ENCODE data around the gene FKBP9. TPM values are rescaled to one million over a fixed set of nuclear protein-coding genes. Genes with fewer than 3 reads are reported as not detected.
"Not testable (repeated sequence)": the region's sequence is repeated elsewhere in the genome, so short reads cannot be mapped to it uniquely, and the experiment has no call there.

Gene FKBP9
- total RNA-seq, 1 donor from 2014 or later = 264 TPM

GRCh38 chr7:33003111-33003510, 45.9 kb downstream of the FKBP9 start:
- not testable (repeated sequence) for DNase-seq (ENCODE audit: extremely low read depth, low read depth, low spot score)

- not testable (repeated sequence) for DNase-seq (ENCODE audit: extremely low read depth, low read depth, low spot score)
Observed at GRCh38 chr7:33004104-33004616, 46.9 kb downstream of the FKBP9 start.

- not testable (repeated sequence) for DNase-seq (ENCODE audit: extremely low read depth, low read depth, low spot score)
Observed at GRCh38 chr7:33005193-33005592, 48.0 kb downstream of the FKBP9 start.

- DNase-seq (ENCODE audit: extremely low read depth, low read depth, low spot score) = not testable (repeated sequence)
Observed at GRCh38 chr7:33005690-33006089, 48.5 kb downstream of the FKBP9 start.

- no peak for DNase-seq (ENCODE audit: extremely low read depth, low read depth, low spot score)
Observed at GRCh38 chr7:33009734-33010133, 52.5 kb downstream of the FKBP9 start.

GRCh38 chr7:33012364-33012763, 55.1 kb downstream of the FKBP9 start:
- DNase-seq (ENCODE audit: extremely low read depth, low read depth, low spot score) = no peak

GRCh38 chr7:33024189-33024757, 67.0 kb downstream of the FKBP9 start:
- no peak for DNase-seq (ENCODE audit: extremely low read depth, low read depth, low spot score)

GRCh38 chr7:33035776-33036175, 78.5 kb downstream of the FKBP9 start:
- no peak for DNase-seq (ENCODE audit: extremely low read depth, low read depth, low spot score)

GRCh38 chr7:33038639-33039038, 81.4 kb downstream of the FKBP9 start:
- no peak for DNase-seq (ENCODE audit: extremely low read depth, low read depth, low spot score)

GRCh38 chr7:33039257-33039902, 82.1 kb downstream of the FKBP9 start:
- DNase-seq (ENCODE audit: extremely low read depth, low read depth, low spot score) = no peak

- DNase-seq (ENCODE audit: extremely low read depth, low read depth, low spot score) = no peak
Observed at GRCh38 chr7:33039903-33040292, 82.7 kb downstream of the FKBP9 start.

- no peak for DNase-seq (ENCODE audit: extremely low read depth, low read depth, low spot score)
Observed at GRCh38 chr7:33040803-33041516, 83.7 kb downstream of the FKBP9 start.

GRCh38 chr7:33041631-33042428, 84.6 kb downstream of the FKBP9 start:
- no peak for DNase-seq (ENCODE audit: extremely low read depth, low read depth, low spot score)

GRCh38 chr7:33043501-33044400, 86.5 kb downstream of the FKBP9 start:
- no peak for DNase-seq (ENCODE audit: extremely low read depth, low read depth, low spot score)

GRCh38 chr7:33044401-33044718, 87.1 kb downstream of the FKBP9 start:
- no peak for DNase-seq (ENCODE audit: extremely low read depth, low read depth, low spot score)

GRCh38 chr7:33044986-33045385, 87.7 kb downstream of the FKBP9 start:
- no peak for DNase-seq (ENCODE audit: extremely low read depth, low read depth, low spot score)

GRCh38 chr7:33048257-33048656, 91.0 kb downstream of the FKBP9 start:
- no peak for DNase-seq (ENCODE audit: extremely low read depth, low read depth, low spot score)

GRCh38 chr7:33048704-33049103, 91.5 kb downstream of the FKBP9 start:
- no peak for DNase-seq (ENCODE audit: extremely low read depth, low read depth, low spot score)

- DNase-seq (ENCODE audit: extremely low read depth, low read depth, low spot score) = no peak
Observed at GRCh38 chr7:33050535-33051318, 93.5 kb downstream of the FKBP9 start.

Data from glomerular endothelial cell (primary cell).